Measurements from ENCODE around the gene GSN. TPM values are rescaled to one million over a fixed set of nuclear protein-coding genes. Genes with fewer than 3 reads are reported as not detected.

The GSN gene
- total RNA-seq, 2 experiments from 2014 or later: 3.2 to 8.0 TPM

DNA sequence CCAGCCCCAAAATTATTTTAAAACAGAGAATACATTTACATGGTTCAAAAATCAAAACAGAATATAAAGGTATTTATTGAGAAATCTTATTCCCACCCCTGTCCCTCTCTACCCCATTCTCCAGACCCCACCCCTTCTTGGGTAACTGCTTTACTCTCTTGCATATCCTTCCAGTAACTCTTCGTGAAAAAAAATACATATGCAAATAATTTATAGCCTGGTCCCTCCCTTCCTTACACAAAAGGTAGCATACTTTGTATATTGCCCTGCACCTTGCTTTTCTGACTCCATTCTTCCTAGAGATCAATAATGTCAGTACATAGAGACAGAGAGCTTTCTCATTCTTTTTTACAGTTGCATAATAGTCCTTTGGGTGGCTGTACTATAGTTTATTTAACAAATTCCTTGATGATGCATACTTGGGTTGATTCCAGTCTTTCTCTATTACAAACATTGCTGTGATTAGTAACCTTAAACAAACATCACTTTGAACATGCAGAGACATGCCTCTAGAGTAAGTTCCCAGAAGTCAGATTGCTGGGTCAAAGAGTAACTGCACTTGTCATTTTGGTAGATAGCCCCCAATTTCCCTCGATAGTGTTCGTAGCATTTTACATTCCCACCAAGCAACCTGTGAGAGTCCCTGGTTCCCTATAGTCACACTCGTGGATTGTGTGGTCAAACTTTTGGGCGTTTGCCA is 54.2 kb downstream of the GSN start:
- Mint-ChIP-seq H3K36me3 (peaks cover 4% of the 10 kb centered on the region), H3K9me3 (ENCODE audit: low read depth) (no peaks in the 10 kb centered on the region), H3K4me3 (no peak overlapping the region), H3K27me3 (no peaks in the 10 kb centered on the region), H3K4me1 (peaks cover 45% of the 10 kb centered on the region), H3K27ac (peak overlapping the region; percentile 65)
- DNase-seq: no peak
- CTCF ChIA-PET: interaction anchor here (1.5 to 6.3 kb wide), 7 partner anchors 17 to 79 kb away, joined by 3 to 224 read pairs (median 49); no protein-coding TSS in a partner anchor
- ATAC-seq: no peak

DNA sequence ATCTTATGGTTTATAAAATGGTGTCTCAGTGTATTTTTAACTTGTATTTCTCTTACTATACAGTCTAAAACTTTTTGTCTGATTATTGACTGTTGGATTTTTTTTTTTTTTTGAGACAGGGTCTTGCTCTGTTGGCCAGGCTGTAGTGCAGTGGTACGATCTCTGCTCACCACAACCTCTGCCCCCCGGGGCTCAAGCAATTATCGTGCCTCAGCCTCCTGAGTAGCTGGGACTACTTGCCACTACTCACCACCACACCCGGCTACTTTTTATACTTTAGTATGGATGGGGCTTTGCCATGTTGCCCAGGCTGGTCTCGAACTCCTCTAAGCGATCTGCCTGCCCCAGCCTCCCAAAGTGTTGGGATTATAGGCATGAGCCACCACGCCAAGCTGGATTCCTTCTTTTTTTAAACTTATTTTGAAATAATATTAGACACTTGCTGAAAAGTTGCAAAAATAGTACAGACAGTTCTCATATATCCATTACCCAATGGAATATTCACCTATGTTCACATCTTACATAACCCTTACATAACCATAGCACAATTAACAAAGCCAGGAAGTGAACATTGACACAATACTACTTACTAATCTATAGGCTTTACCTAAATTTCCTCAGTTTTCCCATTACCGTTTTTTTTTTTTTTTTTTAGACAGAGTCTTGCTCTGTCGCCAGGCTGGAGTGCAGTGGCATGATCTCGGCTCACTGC is 54.9 kb downstream of the GSN start:
- no peaks in the 10 kb centered on the region for H3K27me3 Mint-ChIP-seq
- CTCF ChIA-PET: interaction anchor here (1.5 to 6.3 kb wide), 3 partner anchors 45 to 78 kb away, joined by 3 to 224 read pairs (median 4); no protein-coding TSS in a partner anchor
- H3K4me3 Mint-ChIP-seq: no peak overlapping the region
- H3K36me3 Mint-ChIP-seq: peaks cover 4% of the 10 kb centered on the region
- no peaks in the 10 kb centered on the region for H3K9me3 Mint-ChIP-seq (ENCODE audit: low read depth)
- ATAC-seq (no peak), DNase-seq (no peak)
- peak overlapping the region; percentile 65 for H3K27ac Mint-ChIP-seq
- peaks cover 45% of the 10 kb centered on the region for H3K4me1 Mint-ChIP-seq

DNA sequence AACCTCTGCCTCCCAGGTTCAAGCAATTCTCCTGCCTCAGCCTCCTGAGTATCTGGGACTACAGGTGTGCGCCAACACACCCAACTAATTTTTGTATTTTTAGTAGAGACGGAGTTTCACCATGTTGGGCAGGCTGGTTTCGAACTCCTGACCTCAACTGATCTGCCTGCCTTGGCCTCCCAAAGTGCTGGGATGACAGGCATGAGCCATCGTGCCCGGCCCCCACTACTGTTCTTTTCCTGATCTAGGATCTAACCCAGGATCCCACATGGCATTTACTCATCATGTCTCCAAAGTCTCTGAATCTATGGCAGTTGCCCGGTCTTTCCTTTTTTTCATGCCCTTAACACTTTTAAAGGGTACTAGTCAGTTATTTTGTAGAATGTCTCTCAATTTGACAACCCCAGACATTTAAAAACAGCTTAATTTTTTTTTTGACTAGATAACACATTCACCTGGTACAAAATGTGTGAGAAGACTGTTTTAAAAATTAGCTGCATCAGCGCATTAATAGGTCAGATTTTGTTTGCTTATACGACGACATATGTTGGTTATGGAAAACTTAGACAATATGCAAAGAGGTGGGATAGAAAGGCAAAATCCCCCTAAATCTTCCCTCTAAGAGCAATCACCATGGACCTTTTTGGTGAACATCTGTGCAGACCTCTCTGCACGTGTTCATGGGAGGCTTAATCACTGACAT is 55.6 kb downstream of the GSN start:
- CTCF ChIA-PET: interaction anchor here (1.5 kb wide), 1 partner anchor 51 kb away, joined by 3 read pairs; no protein-coding TSS in a partner anchor
- Mint-ChIP-seq H3K27me3 (no peaks in the 10 kb centered on the region), H3K4me1 (peaks cover 45% of the 10 kb centered on the region), H3K27ac (no peak overlapping the region), H3K4me3 (no peak overlapping the region), H3K9me3 (ENCODE audit: low read depth) (no peaks in the 10 kb centered on the region), H3K36me3 (peaks cover 4% of the 10 kb centered on the region)
- ATAC-seq: no peak
- DNase-seq: no peak

DNA sequence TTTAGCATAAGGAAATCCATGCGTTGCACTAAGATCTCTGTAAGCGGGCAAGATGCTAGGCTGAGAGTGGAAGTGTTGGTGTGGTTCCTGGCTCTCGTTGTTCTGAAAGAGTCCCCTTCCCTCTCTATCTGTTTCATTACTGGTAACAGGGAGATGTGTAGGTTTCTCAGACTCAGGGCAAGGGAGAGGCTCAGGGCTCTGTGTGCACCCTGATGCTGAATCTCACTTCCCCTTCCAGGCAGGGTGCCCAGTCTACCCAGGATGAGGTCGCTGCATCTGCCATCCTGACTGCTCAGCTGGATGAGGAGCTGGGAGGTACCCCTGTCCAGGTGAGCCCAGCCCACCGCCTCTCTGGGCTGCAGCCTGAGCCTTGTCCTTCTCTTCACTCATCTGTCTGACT is 56.4 kb downstream of the GSN start:
- peaks cover 45% of the 10 kb centered on the region for H3K4me1 Mint-ChIP-seq
- H3K36me3 Mint-ChIP-seq: peaks cover 7% of the 10 kb centered on the region
- ATAC-seq (no peak), DNase-seq (no peak)
- H3K27ac Mint-ChIP-seq: peak overlapping the region; percentile 39
- H3K9me3 Mint-ChIP-seq (ENCODE audit: low read depth): no peaks in the 10 kb centered on the region
- CTCF ChIA-PET: no interaction called here
- no peak overlapping the region for H3K4me3 Mint-ChIP-seq
- H3K27me3 Mint-ChIP-seq: no peaks in the 10 kb centered on the region

DNA sequence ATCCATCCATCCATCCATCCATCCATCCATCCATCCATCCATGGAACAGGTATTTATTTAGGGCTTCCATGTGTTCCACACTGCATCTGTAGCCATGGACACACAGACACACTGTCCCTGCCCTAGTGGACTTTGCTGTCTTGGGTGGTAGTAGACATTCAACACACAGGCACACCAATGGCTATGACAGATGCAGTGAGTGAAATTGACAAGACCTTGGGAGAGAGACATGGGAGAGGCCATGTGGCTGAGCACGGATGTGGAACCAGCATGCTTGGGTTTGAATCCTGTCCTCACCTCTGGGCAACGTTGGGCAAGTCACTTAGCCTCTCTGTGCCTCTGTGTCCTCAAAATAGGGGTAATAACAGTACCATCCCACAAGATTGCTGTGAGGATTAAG is 56.8 kb downstream of the GSN start:
- CTCF ChIA-PET: interaction anchor here (1.2 kb wide), 1 partner anchor 15 kb away, joined by 3 read pairs; no protein-coding TSS in a partner anchor
- Mint-ChIP-seq H3K4me1 (peaks cover 45% of the 10 kb centered on the region), H3K9me3 (ENCODE audit: low read depth) (no peaks in the 10 kb centered on the region), H3K4me3 (no peak overlapping the region), H3K27ac (no peak overlapping the region), H3K36me3 (peaks cover 9% of the 10 kb centered on the region), H3K27me3 (no peaks in the 10 kb centered on the region)
- ATAC-seq: no peak
- no peak for DNase-seq

DNA sequence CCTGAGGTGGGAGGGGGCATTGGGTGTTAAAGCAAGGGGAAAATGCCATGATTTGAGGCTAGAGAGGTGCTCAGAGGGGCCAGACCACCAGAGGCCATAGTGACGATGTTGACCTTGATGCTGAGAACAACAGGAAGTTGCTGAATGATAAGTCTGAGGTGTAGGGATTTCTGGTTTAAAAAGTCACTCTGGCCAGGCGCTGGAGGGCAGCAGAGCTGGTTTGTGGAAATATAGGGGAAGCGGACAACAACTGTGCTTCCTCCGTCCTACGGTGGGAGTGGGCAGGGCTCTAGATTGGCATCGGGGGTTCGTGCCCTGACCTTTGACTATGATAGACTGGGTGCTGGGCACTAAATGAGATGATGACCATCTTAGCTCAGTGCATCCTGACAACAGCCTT is 57.4 kb downstream of the GSN start:
- no peak overlapping the region for H3K4me3 Mint-ChIP-seq
- no peak for DNase-seq
- no peaks in the 10 kb centered on the region for H3K27me3 Mint-ChIP-seq
- ATAC-seq: no peak
- peaks cover 39% of the 10 kb centered on the region for H3K4me1 Mint-ChIP-seq
- H3K9me3 Mint-ChIP-seq (ENCODE audit: low read depth): no peaks in the 10 kb centered on the region
- H3K27ac Mint-ChIP-seq: peak overlapping the region; percentile 57
- peaks cover 9% of the 10 kb centered on the region for H3K36me3 Mint-ChIP-seq
- CTCF ChIA-PET: interaction anchor here (1.2 kb wide), 1 partner anchor 15 kb away, joined by 3 read pairs; no protein-coding TSS in a partner anchor

DNA sequence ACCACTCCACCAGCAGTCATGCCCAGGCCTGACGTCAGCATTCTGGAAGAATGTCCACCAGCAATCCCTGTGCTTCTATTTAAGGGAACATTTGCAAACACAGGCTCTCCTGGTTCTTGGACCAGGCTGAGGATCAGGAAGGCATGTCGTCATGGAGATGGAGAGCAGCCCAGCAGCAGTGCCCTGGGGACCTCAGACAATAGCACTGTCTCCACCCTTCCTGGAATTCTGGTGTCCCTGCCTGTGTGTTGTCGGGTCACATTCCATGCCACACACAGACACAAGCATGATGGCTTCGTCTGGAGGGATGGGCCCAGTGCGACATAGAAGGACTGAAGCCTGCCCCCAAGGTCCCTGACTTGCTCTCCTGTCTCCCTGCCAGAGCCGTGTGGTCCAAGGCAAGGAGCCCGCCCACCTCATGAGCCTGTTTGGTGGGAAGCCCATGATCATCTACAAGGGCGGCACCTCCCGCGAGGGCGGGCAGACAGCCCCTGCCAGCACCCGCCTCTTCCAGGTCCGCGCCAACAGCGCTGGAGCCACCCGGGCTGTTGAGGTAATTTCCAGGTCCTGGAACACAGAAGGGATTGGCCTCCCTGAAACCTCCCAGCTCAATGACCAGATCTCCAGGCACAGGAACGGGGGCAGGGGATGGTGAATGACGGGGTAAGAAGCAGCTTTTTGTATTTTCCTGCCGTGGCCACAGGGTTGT is 58.3 kb downstream of the GSN start:
- H3K27me3 Mint-ChIP-seq: no peaks in the 10 kb centered on the region
- DNase-seq: no peak
- ATAC-seq: no peak
- peaks cover 31% of the 10 kb centered on the region for H3K4me1 Mint-ChIP-seq
- no peak overlapping the region for H3K4me3 Mint-ChIP-seq
- no peaks in the 10 kb centered on the region for H3K9me3 Mint-ChIP-seq (ENCODE audit: low read depth)
- H3K27ac Mint-ChIP-seq: no peak overlapping the region
- H3K36me3 Mint-ChIP-seq: peaks cover 13% of the 10 kb centered on the region
- CTCF ChIA-PET: interaction anchor here (1.0 to 2.0 kb wide), 3 partner anchors 14 to 61 kb away, joined by 3 to 5 read pairs (median 3); no protein-coding TSS in a partner anchor

DNA sequence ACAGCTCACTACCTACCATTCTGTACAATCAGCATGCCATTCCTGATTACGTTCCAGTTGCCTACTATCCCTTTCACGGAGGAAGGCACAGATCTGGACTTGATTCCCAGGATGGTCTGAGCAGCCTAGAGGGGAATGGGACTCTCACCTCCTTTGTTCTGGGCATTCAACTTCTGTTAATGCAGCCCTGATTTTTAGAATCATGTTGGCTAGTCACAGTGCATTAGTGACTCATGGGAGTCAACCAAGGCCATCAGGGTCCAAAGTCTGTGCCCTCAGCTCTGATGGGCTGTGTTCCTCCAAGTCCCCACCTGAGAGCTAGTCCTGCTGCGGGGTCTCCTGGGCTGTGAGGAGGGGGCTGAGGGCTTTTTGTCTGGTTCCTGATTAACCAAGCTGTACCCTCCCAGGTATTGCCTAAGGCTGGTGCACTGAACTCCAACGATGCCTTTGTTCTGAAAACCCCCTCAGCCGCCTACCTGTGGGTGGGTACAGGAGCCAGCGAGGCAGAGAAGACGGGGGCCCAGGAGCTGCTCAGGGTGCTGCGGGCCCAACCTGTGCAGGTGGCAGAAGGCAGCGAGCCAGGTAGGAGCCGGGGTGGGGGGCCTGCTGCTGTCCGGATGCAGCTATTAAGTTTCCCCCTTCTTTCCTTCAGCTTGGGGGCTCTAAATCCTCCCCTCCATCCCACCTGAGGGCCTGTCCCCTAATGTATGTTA is 59.1 kb downstream of the GSN start:
- Mint-ChIP-seq H3K36me3 (peaks cover 14% of the 10 kb centered on the region), H3K27me3 (no peaks in the 10 kb centered on the region), H3K4me3 (no peak overlapping the region), H3K9me3 (ENCODE audit: low read depth) (no peaks in the 10 kb centered on the region), H3K4me1 (peaks cover 24% of the 10 kb centered on the region), H3K27ac (no peak overlapping the region)
- DNase-seq: no peak
- ATAC-seq: no peak
- CTCF ChIA-PET: interaction anchor here (0.8 to 2.0 kb wide), 3 partner anchors 23 to 73 kb away, joined by 3 to 5 read pairs (median 3); no protein-coding TSS in a partner anchor

DNA sequence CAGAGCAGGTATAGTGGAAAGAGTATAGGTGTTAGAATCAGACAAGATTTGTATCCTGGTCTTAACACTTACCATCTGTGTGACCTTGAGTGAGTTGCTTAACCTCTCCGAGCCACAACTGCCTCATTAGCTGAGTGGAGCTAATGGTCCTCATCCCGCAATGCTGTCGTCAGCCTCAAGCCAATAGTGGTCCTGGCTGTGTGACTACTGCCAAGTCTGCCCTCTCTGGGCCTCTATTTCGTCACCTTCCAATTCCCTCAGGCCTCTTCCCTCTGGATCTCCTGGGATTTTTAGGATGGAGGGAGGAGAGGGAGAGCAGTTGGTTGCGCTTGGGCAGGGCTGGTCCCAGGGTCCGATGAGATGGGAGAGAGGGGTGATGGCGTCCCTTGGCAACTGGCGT is 60.5 kb downstream of the GSN start:
- no peak for DNase-seq
- no peaks in the 10 kb centered on the region for H3K9me3 Mint-ChIP-seq (ENCODE audit: low read depth)
- ATAC-seq: no peak
- no peaks in the 10 kb centered on the region for H3K27me3 Mint-ChIP-seq
- CTCF ChIA-PET: interaction anchor here (2.0 to 2.4 kb wide), 2 partner anchors 8 to 22 kb away, joined by 5 to 9 read pairs; no protein-coding TSS in a partner anchor
- peaks cover 12% of the 10 kb centered on the region for H3K36me3 Mint-ChIP-seq
- H3K4me3 Mint-ChIP-seq: no peak overlapping the region
- H3K4me1 Mint-ChIP-seq: peaks cover 14% of the 10 kb centered on the region
- no peak overlapping the region for H3K27ac Mint-ChIP-seq

DNA sequence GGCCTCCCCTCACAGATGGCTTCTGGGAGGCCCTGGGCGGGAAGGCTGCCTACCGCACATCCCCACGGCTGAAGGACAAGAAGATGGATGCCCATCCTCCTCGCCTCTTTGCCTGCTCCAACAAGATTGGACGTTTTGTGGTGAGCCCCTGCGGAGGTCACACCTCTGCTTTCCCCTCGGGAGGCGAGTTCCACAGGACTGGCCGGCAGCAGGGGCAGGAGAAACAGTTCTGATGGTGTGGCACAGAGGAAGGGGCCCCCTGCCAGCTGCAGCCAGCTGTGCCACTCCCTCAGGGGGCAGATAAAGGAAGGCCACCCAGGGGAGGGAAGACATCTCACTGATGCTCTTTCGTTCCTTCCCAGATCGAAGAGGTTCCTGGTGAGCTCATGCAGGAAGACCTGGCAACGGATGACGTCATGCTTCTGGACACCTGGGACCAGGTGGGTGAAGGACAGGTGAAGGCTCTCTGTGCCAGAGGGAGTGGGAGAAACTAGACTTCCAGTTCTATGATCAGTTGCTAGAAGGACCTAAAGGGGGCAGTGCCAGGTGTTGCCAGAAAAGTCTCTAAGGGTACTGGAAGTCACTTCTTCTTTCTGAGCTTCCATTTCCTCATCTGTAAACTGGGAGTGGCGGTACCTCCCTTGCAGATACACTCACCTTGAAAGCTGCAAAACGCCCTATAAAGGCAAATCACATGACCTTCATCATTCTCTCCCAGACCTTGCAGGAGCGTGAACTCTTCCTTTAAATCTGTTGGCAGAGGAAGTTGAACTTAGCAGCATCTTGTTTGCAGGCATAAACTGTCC is 61.1 kb downstream of the GSN start:
- no peak overlapping the region for H3K4me3 Mint-ChIP-seq
- H3K4me1 Mint-ChIP-seq: peaks cover 11% of the 10 kb centered on the region
- ATAC-seq (no peak), DNase-seq (no peak)
- H3K9me3 Mint-ChIP-seq (ENCODE audit: low read depth): no peaks in the 10 kb centered on the region
- CTCF ChIA-PET: interaction anchor here (0.7 to 2.4 kb wide), 2 partner anchors 9 to 71 kb away, joined by 3 to 9 read pairs; no protein-coding TSS in a partner anchor
- H3K27me3 Mint-ChIP-seq: no peaks in the 10 kb centered on the region
- no peak overlapping the region for H3K27ac Mint-ChIP-seq
- H3K36me3 Mint-ChIP-seq: peaks cover 12% of the 10 kb centered on the region

DNA sequence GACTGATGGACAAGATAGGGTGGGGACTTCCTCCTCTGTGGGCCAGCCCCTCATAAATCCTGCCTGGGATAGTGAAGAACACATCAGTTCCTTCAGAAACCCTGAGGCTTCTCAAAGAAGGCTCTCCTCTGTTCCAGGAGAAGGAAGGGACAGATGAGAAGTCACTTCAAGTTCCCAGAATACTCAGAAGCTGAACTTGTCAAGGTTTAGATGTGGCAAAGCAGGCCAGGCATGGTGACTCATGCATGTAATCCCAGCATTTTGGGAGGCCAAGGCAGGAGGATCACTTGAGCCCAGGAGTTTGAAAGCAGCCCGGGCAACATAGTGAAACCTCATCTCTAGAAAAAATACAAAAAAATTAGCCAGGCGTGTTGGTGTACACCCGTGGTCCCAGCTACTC is 63.6 kb downstream of the GSN start:
- Mint-ChIP-seq H3K9me3 (ENCODE audit: low read depth) (no peaks in the 10 kb centered on the region), H3K36me3 (peaks cover 26% of the 10 kb centered on the region), H3K4me1 (peaks cover 5% of the 10 kb centered on the region), H3K27me3 (no peaks in the 10 kb centered on the region), H3K27ac (no peak overlapping the region), H3K4me3 (no peak overlapping the region)
- CTCF ChIA-PET: interaction anchor here (1.1 to 1.5 kb wide), 4 partner anchors 11 to 54 kb away, joined by 3 to 8 read pairs (median 4); no protein-coding TSS in a partner anchor
- DNase-seq (no peak), ATAC-seq (no peak)

Data from activated CD8-positive, alpha-beta memory T cell treated with anti-CD3 and anti-CD28 coated beads, Interleukin-2, amount 10 ng/mL, durations not matched to agents 7 days and 5 days (primary cell).